Femur (tissue), 1 donor: ENCODE data around the gene PAQR5.

Experiments
- DNase-seq: peaks from one replicate; pipeline ENCODE4 v3.0.0-alpha.2; 2017

The PAQR5 gene

GRCh38 chr15:69394556-69395282 lies 96.0 kb downstream of the PAQR5 start:
- peak; percentile 90 for DNase-seq

- no peak for DNase-seq
Observed at GRCh38 chr15:69395460-69395859, 96.7 kb downstream of the PAQR5 start.

- no peak for DNase-seq
Observed at GRCh38 chr15:69395991-69396390, 97.3 kb downstream of the PAQR5 start.

GRCh38 chr15:69398491-69398891 lies 99.8 kb downstream of the PAQR5 start:
- no peak for DNase-seq

GRCh38 chr15:69400850-69401249 lies 102.1 kb downstream of the PAQR5 start:
- DNase-seq: no peak

DNA sequence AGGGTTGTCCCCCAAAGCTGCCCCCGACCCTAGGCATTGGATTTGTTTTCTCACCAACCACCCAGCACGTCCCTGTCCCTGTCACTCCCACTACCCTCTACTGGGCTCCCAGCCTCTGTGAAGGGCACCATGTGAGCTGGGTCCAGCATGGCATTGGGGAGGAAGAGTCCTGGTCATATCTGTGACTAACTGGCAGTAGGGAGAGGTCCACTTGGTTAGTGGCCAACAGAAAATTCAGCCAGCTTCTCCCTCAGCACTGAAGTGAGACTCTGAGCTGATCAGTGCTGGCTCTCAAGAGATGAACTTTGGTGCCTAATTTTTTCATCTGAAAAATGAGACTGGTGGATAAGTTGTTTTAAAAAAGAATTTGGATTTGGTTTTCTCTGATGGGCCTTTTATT lies 104.1 kb downstream of the PAQR5 start:
- no peak for DNase-seq

GRCh38 chr15:69403594-69403993 lies 104.9 kb downstream of the PAQR5 start:
- DNase-seq: no peak

GRCh38 chr15:69405110-69405509 lies 106.4 kb downstream of the PAQR5 start:
- no peak for DNase-seq

DNA sequence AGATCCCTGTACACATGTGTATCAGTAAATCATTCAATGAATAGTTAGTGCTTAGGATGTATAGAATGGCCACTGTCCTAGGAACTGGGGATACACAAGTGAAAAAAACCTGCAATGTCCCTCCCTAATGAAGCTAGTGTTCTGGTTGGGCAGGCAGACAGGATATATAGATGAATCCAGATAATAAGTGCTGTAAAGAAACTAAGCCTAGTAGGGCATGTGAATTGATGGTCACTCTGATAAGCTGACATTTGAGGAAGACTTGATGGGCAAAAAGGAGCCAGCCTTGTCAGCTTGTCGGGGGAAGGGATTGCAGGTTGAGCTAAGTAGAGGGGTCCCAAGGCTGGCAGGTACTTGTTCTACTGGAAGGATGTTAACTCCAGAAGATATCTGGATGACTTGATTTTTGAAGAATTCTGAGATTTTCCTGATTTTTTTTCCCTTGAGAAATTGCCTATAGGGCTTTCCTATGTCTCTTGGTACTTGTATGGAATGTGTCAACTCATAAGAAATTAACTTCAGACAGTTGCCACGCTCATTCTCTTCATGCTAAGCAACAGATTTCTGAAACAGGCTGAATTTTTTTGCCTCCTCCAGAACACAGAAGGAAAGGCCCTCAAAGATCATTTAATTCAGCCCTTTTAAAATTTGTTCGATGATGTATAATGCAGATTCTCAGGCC lies 109.1 kb downstream of the PAQR5 start:
- DNase-seq: no peak

- no peak for DNase-seq
Observed at GRCh38 chr15:69408841-69409240, 110.1 kb downstream of the PAQR5 start.

DNA sequence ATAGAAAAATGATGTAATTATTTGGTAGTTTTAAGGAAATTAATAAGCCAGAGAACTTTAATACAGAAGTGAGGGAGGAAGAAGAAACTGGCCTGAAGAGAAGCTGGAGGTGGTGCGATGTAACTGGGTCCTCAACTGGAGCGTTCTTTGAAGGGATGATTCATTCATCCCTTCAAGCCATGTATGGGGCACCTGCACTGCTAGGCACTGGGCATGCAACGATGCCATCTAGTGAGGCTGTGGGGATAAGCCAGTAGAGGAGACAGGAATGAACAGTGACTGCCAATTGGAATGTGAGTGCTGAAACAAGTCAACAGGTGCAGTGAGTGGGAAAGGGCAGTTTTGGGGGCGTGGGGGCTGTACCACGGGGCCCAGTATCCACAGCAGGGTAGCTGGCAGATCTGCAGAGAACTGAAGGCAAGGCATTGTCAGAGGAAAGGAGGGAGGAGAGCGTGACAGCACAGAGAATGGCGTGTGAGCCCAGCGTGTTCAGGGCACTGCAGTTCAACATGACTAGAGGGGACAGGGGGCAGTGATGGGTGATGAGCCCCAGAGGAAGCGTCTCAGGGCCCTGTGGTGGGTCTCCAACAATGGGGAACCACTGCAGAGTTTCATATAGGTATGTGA lies 111.6 kb downstream of the PAQR5 start:
- DNase-seq: no peak

DNA sequence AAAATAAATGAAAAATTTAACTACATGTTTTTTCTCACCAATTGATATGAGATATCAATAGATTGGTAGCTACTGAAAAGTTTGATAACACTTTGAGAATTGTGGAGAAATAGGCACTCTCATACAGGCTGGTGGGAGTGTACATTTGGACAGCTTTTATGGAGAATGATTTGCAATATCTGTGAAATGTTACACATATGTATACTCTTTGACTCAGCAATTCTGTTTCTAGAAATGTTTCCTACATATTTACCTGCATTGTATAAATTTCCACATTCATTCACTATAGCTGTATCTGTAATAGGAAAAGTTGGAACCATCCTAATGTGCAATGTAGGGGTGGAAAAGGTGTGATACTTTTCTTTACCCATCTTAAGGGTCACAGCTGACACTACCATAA lies 113.6 kb downstream of the PAQR5 start:
- DNase-seq: no peak

DNA sequence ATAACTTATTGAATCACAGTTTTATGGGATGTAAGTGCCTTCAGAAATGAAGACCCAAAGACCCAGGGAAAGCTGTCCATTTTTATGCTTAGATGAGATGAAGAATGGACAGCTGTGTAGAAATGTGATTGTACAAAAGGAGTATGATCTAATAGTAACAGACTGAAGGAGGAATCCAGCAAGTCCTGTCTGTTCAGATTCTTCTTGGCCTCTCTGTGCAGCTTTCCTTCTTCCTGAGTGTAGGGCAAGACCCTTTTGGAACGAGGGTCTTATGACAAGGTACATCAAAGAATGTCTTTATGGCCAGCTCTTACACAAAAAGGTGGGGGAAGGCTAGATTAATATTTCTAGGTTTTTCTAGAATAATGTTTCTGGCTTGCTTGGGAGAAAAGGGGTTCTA lies 114.0 kb downstream of the PAQR5 start:
- no peak for DNase-seq

- peak; percentile 95 for DNase-seq
Observed at GRCh38 chr15:69413822-69414700, 115.3 kb downstream of the PAQR5 start, which contains the start of gene KIF23. Gene KIF23 (plus strand): TSS chr15:69414349. CDS start chr15:69414466, 117 bp downstream.

GRCh38 chr15:69414701-69415167 lies 116.0 kb downstream of the PAQR5 start:
- DNase-seq: peak; percentile 67

- DNase-seq: no peak
Observed at GRCh38 chr15:69415381-69415780, 116.7 kb downstream of the PAQR5 start.

- DNase-seq: no peak
Observed at GRCh38 chr15:69417581-69417980, 118.9 kb downstream of the PAQR5 start.

DNA sequence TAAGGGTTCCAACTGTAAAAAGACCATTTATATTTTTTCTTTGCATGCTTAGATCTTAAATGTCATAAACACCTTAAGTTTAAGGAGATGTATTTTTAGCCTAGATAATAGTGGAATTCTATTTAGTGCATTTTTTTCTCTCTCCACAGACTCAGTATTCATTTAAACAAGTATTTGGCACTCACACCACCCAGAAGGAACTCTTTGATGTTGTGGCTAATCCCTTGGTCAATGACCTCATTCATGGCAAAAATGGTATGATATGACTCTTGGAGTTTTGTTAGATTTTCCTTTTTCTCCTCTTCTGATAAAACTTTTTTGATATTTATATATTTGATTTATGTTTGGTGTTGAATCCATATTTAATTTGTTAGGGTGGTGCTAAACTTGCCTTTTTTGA lies 122.8 kb downstream of the PAQR5 start:
- no peak for DNase-seq

DNA sequence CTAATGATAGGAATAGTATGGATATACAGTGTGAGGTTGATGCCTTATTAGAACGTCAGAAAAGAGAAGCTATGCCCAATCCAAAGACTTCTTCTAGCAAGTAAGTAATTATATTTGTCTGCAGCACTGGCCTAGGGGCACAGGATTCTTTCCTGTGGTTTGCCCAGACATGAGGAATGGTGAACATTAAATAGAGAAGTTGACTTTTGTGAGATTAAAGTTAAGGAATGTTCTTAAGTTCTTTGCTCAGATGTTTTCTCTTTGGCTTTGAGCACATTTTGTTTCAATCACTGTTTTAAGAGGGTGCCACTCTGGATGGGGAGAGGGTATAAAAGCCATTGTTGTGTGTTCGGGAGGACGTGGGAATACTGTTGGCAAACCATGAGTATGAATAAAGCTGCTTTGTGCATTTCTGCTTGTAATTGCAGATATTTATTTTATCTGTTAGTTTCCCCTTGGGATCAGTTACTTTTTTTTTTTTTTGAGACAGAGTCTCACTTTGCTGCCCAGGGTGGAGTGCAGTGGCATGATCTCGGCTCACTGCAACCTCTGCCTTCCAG lies 123.7 kb downstream of the PAQR5 start:
- DNase-seq: no peak

GRCh38 chr15:69424001-69424400 lies 125.3 kb downstream of the PAQR5 start:
- DNase-seq: no peak

GRCh38 chr15:69424748-69425413 lies 126.2 kb downstream of the PAQR5 start:
- no peak for DNase-seq

- no peak for DNase-seq
Observed at GRCh38 chr15:69433831-69434230, 135.1 kb downstream of the PAQR5 start.
